ENCODE measurements around the gene VASH1.
"Not testable (repeated sequence)": the region's sequence is repeated elsewhere in the genome, so short reads cannot be mapped to it uniquely, and the experiment has no call there.

VASH1 gene
- total RNA-seq, result 29.4 to 59.8 reads per million in 2 donors

DNA sequence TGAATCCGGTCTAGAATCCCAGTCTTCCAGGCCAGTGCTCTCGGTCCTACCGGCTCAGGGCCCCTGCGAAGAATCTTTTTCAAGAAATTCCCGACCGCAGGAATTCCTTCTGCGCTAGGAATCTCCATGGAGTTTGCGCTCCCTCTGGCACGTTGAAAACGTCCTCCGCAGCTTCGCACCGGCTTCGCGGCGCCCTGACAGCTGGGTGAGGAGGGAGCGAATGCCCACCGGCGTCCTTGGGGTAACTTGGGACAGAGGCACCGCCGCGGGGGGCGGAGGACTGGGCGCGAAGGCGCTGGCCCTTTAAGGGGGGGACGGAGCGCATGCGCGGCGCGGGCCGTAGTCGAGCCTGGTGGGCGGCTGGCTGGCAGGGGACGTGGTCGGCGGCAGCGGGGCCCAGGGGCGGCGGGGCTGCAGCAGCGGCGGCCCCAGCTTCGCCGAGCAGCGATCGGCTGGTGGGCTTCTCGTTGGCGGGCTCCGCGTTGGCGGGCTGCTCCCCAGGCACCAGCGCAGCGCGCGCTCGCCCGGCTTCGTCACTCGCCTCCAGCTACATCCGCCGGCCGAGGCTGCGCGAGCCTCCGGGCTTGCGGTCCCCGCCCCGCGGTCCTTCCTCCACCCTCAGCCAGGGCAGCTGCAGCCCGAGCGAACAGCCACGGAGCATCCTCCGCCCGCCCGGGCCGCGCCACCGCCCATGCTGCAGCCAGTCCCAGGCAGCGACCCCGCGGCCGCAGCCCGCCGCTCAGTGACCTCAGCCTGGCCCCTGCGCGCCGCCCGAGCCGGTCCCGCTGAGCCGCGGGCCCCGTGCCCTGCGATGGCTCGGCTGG lies at the start of gene VASH1:
VASH1 (plus strand) TSS at position 333 of the 824 bp plus-strand sequence. CDS start 1,354 bp downstream, outside the sequence.
- DNase-seq, result peak; percentile 47

DNA sequence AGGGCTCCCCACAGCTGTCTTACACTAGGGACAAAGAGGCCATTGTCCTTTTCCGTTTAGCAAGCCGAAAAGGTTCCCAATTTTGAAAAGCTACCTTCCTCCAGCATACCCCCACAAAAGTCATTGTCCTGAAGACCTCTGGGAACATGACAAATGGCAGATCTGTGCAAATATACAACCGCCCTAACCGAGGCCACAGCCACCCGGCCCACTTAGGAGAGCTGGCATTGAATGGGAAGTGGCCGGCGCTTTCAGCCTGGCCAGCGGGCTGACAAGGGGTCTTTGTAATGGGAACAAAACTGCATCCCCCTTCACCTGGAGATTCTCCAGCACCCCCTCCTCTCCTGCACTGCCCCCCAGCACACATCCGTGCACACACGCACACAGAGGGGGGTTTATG lies 48.1 kb upstream of the VASH1 start:
- no peak for DNase-seq

DNA sequence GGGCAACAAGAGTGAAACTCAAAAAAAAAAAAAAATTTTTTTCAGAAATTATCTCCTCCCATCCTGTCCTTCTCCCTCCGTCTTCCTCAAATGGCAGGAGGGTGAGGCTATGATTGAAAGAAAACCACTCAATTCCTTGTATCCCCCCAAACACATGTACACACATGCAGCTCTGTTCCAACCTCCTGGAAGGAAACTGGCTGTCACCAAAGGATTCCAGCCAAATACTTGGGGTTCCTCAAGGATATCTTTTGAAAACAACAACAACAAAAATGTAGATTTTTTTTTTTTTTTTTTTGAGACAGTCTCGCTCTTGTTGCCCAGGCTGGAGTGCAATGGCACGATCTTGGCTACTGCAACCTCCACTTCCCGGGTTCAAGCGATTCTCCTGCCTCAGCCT lies 46.8 kb upstream of the VASH1 start:
- DNase-seq, result no peak

DNA sequence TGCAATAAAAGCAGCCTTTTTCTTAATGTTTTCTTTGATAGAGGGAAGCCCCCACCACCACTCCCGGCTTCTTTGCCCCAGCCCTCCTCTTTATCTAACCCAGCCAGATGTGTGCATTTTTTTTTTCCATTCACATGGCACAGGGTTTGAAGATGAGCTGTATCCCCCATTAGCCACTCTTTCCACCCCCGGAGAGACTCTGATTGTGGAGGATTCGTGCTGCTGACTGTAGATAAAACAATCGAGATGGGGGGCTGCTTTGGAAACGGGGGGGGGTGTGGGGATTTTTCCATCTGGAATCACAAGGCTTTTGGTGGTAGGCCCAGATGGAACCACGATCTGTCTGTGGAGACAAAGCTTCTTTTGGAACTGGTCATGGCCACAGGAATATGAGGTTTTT lies 46.2 kb upstream of the VASH1 start:
- no peak for DNase-seq

DNA sequence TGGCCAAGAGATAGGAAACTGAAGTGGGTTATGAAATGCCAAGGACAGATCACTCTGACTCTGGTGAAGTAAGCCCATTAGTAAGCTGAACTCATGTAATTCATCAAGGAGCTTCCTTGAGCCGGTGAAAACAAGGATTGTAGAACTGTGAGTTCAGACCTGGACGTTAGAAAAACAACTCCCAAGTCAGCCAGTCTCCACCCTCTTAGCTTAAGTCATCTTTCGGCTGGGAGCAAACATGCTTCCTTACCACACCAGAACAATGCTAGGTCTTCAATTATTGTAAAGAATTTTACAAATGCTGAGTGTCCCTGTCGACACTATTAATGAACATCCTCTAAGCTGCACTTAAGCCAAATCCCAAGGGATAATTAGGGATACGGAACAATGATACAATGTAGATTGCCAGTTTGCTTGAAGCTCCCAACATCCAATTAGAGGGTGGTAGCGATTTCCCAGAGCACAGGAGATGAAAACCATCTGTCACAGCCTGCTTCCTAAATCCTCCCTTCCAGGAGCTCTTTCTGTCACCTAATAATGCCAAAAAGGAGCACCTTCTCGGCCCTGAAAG lies 45.7 kb upstream of the VASH1 start:
- DNase-seq, result no peak

DNA sequence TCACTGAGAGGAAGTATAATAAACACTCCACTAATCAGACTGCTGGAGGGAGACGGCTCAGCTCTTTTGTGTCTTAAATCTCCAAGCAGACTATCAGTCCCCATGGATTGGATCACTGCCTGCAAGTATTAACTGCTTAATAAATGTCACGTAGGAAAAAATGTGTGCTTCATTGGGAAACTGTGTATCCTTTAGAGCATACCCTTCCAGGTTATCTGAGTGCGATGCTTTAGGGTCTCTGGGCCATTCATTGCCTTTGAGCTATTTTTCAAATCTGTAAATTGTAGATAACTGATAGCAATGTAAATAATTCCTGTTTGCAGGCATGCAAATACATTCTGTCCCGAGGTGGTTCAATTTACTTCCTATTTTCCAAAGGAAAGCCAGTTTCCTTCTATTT lies 45.0 kb upstream of the VASH1 start:
- no peak for DNase-seq

DNA sequence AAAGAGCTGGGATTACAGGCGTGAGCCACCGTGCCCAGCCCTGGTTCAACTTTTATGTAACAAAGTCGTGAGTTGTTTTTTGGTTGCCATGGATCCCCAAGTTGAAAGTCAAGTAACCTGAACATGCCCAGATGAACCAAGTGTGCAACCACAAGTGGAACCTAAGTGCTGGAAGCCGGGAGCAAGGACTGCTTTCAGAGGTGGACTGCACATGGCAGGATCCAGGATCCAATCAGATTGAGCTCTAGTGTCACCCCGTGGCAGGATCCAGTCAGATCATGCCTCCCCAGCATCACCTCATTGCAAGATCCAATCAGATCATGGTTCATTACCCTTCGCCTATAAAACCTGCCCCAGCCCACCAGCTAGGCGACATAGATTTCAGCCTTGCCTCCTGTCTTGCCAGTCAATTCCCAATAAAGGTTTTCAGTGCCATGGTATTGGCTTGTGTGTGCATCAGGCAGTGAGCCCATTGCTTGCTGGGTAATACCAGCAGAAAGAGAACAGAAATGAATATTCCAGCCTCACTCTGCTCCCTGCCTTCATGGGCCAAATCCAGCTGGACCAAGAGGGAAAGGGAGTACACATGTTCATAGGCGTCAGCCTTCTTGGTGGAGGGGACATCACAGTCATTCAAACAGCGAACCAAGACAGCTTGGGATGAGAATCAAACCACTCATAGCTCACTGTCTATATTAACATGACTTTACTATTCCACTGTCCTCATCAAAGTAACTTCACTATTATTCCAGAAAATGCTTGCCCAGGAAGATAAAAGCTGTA lies 43.6 kb upstream of the VASH1 start:
- DNase-seq, result no peak

DNA sequence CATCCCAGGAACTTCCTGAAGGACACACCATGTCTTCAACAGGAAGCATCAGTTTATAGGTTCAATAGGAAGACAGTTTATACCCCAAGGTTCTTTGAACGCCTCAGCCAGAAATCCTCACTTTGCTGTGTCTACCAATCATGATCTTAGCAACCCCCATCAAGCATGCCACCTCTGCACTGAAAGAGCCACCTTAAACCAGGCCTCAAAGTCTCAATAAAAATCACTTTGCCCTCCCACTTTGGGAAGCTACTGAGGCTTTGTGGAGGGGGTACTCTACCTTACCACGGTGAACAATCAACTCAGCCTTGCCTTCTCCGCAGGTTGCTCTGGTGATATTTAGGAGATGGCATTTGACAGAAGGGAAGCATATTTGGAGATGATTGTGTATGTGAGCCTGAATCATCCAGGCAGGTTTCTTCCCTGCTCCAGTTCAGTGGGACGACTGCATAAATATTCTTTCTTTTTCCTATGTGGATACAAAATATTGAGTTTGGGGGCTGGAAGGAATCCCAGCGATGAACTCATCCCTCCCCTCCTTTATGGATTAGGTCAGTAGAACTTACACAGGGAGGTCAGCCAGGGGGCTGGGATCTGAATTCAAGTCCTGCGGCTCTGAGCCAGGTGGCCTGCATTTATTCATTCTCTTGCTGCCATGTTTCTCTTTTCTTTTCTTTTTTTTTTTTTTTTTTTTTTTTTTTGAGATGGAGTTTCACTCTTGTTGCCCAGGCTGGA lies 42.8 kb upstream of the VASH1 start:
- DNase-seq, result no peak

DNA sequence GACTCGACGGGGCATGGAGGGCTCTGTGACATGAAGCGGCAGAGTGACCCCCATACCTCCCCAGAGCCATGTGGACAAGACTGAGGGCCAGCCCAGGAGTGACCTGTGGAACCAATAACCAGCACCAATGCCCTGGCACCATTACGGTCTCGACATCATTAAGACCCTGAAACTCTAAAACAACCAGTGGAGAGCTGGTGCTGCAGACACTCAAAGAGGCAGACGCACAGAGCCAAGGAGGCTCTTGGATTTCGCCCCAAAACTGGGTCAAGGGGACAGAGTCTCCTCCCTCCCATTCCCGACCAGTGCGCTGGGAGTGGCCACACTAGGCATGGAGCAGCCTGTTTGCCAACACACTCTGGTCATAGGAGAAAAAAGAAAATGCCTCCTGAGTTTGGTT lies 41.6 kb upstream of the VASH1 start:
- DNase-seq, result no peak

DNA sequence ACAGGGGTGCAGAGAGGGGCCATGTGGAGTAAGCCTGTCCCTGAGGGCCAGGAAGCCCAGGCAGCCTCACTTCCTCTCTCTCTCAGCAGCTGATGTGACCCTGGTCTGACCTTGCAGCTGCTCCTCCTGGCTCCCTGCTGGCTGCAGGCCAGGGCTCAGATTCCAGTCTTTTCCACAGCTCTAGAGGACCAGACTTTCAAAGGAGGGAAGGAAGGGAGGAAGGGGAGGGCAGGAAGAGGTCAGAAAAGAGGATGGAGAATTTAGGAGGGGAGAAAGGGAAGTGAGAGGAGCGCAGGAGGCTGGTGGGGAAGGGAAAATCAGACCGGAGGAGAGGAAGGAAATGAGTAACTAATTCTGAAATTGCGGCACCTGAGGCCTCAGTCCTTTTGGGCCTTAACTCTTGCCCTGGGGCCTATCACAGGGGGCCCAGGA lies 40.9 kb upstream of the VASH1 start:
- no peak for DNase-seq

DNA sequence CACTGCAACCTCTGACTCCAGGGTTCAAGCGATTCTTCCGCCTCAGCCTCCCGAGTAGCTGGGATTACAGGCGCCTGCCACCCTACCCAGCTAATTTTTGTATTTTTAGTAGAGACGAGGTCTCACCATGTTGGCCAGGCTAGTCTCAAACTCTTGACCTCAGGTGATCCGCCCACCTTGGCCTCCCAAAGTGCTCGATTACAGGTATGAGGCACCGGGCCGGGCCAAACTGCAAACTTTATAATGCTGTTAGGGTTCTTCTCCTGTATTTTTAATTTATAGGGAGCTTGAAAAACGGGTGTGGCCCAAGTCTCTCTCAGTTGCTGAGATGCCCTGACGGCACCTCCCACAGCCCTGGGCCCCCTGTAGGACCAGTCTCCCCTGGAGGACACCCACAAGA lies 39.8 kb upstream of the VASH1 start:
- DNase-seq, result not testable (repeated sequence)

DNA sequence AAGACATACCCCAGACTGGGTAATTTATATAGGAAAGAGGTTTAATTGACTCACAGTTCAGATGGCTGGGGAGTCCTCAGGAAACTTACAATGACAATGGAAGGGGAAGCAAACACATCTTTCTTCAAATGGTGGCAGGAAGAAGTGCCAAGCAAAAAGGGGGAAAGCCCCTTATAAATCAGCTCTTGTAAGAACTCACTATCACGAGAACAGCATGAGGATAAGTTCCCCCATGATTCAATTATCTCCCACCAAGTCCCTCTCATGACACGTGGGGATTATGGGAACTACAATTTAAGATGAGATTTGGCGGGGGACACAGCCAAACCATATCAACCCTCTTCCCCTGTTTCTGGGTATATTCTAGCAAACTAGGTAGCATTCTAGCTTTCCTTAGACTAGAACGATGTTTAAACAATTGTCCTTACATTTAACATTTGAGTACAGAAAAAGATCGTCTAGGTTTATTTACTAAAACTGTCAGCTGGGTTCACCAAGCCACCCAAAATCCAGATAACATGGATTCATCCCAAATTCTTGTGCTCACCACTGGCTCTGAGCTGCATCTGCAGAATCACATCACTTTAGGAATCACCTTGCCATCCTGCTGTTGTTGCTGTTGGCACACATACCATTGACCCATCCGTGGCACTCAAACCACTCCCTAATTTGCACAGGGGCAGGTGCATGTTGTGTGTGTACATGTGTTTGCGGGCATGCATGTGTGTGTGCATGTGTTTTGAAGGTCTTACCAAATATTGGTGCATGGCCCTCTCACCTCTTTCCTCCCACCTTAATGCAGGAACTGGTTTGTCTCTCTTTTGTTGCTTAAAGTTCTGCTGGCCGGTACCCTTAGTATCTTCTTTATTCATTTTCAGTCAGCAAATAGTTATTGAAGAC lies 36.4 kb upstream of the VASH1 start:
- no peak for DNase-seq

DNA sequence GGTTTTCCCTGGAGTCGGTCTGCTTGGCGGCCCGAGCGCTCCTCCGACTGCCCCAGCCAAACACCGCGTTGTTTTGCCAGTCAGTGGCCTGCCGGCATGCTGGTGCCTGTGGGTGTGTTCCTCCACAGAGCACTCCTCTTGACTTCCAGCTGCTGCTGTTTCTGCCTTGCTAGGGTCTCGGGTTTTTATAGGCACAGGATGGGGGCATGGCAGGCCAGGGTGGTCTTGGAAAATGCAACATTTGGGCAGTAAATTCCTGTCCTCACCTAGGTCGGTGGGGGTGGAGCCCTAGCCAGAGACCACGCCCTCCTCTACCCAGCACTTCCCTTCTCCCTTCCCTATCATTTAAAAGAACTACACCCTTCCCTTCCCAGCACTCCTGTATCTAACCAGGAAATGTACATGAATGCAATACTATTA lies 34.7 kb upstream of the VASH1 start:
- no peak for DNase-seq

DNA sequence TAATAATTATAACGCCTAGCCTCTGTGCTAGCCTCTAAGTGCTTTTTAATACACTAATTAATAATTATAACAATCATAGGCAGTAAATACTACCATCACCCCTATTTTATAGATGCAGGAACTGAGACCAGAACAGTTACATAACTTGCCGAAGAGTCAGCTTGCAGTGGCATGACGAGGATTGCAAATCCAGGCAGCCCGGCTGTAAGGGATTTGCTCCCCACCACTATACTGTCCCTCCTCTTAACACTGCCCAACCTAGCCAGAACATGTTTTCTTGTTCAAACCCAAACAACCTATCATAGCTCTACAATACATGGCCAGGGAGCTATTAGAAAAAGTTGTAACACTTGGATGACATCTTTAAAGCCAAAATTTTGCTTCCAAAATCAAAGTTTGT lies 33.9 kb upstream of the VASH1 start:
- no peak for DNase-seq

DNA sequence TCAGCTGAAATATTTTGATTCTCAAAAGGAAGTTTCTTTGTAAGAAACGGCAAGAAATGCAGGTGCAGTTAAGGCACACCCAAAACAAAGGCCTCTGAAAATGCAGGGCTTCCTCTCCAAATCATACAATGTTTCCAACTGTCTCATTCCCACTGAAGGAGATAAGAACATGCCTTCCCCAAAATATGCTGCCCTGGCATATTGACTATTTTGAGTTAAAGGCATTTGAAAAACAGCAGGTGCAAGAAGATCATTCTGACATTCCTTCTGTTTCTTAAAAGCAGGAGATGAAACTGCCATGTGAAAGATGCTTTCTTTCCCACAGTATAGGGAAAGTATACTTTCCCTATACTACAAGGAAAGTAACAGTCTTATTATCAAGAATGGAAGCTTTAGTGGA lies 33.4 kb upstream of the VASH1 start:
- no peak for DNase-seq

DNA sequence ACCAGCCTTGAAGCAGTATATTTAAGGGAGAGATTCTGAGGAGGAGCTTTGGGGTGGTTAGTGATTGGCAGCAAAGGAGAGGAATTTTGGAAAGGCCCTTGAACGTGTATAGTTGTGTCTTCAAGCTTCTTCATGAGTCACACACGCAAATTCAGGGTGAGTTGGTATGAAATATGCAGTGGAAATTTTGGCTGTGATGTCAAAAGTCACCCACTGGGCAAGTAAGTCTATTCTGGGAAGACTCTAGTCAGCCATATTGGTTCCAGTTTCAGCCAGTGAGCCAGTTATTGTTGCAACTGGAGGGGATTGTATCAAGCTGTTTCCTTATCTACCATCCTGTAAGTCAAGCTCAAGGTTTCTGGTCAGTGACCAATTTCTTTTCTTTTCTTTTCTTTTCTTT lies 32.0 kb upstream of the VASH1 start:
- DNase-seq, result no peak

DNA sequence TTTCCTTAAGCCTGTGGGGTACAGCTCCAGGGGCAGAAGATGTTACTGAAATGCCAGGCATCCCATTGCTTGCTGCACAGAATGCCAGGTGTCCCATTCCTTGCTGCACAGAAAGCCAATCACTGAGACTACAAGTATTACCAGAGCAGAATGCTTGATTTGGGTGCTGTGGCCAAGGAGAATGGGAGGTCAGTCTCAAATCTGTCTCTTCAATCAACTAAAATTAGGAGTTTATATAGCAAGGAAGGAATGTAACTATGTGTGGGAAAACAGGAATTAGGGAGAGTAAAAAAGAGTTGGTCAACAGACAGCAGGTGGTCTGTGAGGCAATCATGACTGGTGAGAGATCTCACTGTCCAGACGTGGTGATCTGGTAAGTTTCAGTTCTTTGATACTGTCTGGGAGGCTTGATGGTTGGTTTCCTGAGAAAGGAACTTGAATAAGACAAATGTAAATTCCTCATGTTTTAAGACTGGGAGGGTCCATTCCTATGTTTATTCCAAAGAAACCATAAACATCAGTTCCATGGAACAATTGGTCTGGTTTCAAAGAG lies 31.2 kb upstream of the VASH1 start:
- no peak for DNase-seq

DNA sequence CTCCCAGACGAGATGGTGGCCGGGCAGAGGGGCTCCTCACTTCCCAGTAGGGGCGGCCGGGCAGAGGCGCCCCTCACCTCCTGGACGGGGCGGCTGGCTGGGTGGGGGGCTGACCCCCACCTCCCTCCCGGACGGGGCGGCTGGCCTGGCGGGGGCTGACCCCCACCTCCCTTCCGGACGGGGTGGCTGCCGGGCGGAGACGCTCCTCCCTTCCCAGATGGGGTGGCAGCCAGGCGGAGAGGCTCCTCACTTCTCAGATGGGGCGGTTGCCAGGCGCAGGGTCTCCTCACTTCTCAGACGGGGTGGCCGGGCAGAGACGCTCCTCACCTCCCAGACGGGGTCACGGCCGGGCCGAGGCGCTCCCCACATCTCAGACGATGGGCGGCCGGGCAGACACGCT lies 26.8 kb upstream of the VASH1 start:
- not testable (repeated sequence) for DNase-seq

DNA sequence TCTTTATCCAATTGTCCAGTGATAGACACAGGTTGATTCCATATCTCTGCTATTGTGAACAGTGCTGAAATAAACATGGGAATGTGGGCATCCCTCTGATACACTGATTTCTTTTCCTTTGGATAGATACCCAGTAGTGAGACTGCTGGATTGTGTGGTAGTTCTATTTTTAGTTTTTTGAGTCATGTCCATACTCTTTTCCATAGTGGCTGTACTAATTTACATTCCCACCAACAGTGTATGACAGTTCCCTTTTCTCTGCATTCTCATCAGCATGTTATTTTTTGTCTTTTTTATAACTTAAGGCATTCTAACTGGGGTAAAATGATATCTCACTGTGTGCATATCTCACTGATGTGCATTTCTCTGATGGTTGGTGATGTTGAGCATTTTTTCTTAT lies 24.8 kb upstream of the VASH1 start:
- DNase-seq, result no peak

DNA sequence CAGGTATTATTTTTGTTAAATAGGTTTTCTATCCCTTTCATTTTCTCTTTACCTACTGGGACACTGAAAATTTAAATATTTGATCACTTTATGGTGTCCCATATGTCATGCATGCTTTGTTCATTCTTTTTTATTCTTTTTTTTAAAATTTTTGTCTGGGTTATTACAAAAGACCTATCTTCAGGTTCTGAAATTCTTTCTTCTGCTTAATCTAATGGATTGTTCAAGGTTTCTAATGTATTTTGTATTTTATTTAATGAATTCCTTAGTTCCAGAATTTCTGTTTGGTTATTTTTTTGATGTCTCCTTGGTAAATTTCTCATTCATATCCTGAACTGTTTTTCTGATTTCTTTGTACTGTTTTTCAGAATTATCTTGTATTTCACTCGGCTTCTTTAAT lies 20.2 kb upstream of the VASH1 start:
- no peak for DNase-seq

DNA sequence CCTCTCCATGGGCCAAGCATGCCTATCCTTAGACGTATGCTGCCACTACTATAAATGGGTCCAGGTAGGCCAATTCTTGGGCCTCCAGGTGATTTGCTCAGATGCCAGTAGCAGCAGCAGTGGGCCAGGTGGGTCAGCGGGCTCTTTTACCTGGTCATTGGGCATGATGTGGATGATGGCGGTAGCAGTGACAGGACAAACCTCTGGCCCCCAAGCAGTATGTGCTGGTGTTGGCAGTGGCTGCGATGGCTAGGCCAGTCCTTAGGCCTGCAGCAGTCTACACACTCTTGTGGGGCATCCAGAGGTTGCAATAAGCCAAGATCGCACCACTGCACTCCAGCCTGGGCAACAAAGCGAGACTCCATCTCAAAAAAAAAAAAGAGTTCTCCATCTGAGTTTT lies 19.1 kb upstream of the VASH1 start:
- no peak for DNase-seq

DNA sequence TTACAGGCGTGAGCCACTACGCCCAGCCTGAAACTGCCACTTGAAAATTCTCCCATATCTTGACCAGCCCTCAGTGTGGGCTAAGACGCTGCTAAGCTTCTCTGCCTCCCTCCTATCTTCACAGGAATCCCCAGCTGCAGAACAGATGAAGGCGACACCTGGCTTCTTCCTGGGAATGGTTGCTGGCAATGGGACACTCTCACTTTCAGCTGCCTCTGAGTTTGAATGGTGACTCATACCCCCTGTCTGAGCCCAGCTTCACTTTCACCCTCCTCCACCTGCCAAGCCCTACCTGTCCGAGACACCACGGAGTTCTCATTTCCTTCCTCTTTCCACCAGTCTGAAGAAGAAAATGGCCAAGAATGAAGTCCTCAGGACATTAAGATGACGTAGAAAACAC lies 18.3 kb upstream of the VASH1 start:
- no peak for DNase-seq

All from activated gamma-delta T cell (primary cell).